Activated T-cell treated with anti-CD3 and anti-CD28 coated beads for 24 hours (primary cell): ENCODE data around the gene PSMB10.
"Not testable (repeated sequence)": the region's sequence is repeated elsewhere in the genome, so short reads cannot be mapped to it uniquely, and the experiment has no call there.

ENCODE experiments used
- DNase-seq: peaks from one replicate; pipeline ENCODE4 v3.0.0-alpha.2; 2020; ENCODE audit warnings: low read depth

PSMB10 gene

DNA sequence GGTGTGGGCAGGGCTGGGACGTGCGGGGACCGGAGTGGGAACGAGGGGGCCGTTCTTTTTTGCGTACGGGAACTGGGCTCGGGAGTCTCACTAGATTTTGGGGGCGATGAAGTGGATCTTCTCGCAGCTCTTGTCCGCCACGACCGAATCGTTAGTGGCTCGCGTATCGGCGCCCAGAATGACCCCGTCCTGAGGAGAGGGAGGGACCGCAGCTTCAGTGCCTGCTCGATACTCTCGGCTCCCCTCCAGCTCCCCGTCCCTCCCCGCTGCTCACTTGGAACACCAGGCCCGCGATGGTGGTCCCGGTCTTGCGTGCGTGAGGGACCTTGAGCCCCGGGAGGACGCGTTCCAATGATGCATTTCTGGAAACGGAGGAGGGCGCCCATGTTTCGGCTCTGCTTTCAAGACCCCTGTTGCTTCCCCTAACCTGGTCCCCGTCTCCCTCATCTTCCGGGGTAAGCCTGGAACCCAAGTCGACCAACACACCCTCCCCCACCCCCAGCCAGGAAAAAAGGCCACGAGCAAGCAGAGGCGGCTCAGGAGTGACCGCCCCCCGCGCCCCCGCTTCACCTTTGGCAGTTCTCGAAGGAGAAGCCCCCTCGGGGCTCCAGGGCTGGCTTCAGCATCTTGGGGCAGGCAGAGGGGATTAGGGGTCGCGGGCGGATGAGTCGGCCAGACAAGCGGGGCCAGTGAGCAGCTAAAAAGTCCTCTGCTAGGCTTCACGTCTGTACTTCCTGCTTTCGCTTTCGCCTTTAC, at the start of gene PSMB10:
Gene PSMB10, minus strand, starts transcription at position 727 of the 756 bp plus-strand sequence. Its CDS starts 101 bp downstream, at position 626.
- DNase-seq: peak; percentile 44

DNA sequence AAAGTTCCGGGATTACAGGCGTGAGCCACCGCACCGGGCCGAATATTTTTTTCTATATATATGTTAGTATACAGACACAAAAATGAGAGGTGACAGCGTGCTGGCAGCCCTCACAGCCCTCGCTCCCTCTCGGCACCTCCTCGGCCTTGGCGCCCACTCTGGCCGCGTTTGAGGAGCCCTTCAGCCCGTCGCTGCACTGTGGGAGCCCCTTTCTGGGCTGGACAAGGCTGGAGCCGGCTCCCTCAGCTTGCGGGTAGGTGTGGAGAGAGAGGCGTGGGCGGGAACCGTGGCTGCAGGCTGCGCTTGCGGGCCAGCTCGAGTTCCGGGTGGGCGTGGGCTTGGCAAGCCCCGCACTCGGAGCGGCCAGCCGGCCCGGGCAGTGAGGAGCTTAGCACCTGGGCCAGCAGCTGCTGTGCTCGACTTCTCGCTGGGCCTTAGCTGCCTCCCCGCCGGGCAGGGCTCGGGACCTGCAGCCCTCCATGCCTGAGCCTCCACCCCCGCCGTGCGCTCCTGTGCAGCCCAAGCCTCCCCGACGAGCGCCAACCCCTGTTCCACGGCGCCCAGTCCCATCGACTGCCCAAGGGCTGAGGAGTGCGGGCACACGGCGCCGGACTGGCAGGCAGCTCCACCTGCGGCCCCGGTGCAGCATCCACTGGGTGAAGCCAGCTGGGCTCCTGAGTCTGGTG, 45.5 kb upstream of the PSMB10 start:
- DNase-seq: no peak

DNA sequence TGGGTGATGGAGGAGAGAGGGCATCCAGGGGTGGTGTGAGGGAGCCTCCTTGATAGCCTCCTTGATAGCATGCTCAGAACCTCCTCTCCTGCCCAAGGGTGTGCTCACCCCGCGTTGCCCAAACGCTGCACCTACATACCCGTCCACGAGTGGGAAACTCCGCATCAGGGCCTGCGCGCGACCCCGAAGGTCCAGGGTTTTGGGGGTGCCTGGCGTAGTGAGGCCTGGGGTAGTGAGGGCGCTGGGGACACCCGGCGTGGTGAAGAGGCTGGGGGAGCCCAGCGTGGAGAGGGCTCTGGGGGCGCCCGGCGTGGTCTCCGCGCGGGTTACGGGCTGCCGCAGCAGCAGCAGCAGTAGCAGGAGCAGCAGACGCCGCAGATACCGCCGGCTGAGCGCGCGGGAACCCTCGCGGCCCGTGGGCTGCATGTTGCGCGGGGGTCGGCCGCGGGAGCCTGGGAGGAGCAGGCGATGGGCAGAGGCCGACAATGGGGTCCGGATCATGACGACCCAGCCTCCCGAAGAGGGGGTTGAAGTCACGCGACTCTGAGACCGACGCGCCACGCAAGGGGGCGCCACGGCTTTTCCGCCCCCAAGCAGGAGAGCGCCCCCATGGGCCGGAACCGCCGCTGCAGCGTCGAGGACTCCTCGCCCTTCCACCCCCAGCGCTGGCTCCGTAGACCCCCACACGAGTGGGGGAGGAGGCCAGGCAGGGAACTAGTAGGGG, 43.5 kb upstream of the PSMB10 start, which contains the start of gene DPEP3:
Gene DPEP3, minus strand, starts transcription at position 545 of the 724 bp plus-strand sequence. Its CDS starts 119 bp downstream, at position 426.
- DNase-seq: no peak

DNA sequence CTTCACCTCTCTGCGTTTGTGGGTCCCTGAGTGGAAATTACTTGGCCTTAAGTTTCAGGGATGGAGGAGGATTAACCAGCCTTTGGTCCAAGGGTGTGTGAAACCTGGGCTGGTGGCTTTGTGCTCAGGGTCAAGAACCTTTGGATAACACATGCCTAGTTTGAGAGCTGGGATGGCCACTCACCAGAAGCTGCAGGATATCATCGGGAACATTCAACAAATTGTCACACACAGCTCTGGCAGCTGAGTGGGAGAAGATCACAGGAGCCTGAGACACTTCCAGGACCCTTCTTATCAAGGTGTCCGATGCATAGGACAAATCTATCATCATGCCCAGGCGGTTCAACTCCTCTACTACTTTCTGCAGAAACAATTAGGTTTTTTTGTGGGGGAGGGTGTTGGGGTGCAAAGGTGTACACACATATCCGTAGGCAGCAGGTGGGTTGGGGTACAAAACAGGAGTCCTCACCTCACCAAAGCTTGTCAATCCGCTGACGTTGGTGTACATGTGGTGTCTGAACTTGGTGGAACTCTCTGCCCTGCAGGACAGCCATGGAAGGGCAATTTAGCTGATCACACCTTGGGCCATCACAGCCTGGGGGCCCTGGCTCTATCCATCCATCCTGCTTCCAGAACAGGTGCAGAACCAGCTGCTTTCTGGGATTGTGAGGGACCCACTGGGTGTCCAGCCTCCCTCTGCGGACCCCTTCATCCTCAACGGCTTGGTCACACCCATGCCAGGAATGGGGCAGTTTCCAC, 41.0 kb upstream of the PSMB10 start:
- no peak for DNase-seq

DNA sequence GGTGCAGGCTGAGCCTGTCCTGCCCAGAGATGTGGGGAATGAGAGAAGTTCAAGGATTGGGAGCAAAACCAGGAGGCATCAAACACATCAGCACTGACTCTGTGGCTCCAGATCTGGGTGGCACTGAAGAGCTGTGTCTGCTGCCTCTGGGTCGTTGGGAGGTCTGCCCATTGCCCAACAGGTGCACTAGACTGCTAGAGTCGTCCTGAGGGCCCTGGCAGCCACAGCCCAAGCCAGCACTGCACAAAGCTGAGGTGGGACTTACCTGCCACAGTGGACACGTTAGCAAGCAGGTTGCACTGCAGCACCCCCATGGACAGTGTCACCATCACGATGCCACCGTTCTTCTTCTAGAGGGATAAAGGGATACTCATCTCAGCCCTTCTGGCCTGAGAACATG, 40.4 kb upstream of the PSMB10 start:
- DNase-seq: no peak

DNA sequence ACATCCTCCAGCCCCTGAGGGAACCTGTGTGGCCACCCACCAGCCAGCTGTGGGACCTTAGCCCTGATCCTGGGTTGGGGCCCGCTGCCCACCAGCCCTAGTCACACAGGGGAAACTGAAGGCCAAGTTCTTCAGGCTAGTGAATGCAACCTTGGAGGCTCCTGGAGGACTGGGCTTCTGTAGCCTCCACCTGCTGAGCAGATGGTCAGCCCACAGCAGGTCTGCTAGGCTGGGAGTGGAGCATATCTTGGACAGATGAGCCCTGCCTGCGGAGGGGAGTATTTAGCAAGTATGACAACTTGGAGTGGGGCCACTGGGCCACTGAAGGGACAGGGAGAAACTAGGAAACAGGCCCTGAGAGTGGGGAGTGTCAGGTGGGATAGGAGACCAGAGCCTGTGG, 39.6 kb upstream of the PSMB10 start:
- DNase-seq: no peak

DNA sequence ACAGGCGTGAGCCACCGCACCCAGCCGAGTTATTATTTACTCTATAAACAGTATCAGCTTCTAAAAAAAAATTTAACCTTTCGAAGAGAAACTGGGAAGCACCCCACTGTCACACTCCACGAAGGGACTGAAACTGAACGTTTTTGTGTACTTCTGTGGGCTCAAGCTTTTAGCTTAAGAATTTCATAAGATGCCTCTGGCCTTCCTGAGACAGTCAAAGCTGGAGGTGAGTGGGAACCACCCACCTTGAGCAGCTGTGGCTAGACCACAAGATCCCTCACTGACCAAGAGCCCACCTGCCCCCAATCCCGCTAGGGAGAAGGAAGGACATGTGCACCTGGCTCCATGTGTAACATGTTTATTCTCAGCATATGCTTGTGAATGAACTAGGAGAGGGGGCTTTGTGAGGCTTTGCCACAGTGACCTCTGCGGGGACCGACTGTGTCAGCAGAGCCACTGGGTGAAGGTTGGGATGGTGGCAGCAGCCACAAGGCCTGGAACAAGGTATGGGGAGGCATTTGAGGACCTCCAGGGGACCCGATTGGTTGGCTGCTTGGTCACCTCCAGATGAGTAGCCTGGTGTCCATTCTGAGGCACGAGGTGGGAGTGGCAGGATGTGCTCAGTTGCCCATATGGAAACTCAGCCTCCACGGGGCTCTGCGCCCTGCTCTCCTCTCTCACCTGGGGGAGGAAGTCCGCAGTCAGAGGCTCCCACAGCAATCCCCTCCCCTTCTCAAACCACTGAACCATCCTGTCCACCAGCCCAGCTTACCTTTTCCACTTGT, 38.9 kb upstream of the PSMB10 start:
- DNase-seq: no peak

DNA sequence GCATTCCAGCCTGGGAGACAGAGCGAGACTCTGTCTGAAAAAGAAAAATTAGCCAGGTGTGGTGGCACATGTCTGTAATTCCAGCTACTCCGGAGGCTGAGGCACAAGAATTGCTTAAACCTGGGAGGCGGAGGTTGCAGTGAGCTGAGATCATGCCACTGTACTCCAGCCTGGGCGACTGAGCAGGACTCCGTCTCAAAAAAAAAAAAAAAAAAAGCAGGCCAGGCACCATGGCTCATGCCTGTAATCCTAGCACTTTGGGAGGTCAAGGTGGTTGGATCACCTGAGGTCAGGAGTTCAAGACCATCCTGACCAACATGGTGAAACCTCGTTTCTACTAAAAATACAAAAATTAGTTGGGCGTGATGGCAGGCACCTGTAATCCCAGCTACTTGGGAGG, 35.6 kb upstream of the PSMB10 start:
- not testable (repeated sequence) for DNase-seq

DNA sequence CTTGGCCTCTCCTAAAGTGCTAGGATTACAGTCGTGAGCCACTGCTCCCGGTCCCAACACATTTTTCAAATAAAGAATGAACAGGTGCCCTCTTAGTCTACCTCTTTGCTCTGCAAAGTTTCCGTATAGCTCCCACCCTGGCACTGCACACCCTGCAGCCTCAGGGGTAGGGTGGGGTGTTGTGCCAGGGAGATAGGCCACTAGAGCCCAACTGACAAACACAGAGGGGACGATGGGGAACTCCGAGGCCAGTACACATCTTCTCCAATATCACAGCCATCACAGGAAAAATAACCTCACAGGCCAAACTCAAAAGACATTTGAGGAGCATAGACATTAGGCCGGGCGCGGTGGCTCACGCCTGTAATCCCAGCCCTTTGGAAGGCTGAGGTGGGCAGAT, 34.5 kb upstream of the PSMB10 start:
- DNase-seq: no peak

DNA sequence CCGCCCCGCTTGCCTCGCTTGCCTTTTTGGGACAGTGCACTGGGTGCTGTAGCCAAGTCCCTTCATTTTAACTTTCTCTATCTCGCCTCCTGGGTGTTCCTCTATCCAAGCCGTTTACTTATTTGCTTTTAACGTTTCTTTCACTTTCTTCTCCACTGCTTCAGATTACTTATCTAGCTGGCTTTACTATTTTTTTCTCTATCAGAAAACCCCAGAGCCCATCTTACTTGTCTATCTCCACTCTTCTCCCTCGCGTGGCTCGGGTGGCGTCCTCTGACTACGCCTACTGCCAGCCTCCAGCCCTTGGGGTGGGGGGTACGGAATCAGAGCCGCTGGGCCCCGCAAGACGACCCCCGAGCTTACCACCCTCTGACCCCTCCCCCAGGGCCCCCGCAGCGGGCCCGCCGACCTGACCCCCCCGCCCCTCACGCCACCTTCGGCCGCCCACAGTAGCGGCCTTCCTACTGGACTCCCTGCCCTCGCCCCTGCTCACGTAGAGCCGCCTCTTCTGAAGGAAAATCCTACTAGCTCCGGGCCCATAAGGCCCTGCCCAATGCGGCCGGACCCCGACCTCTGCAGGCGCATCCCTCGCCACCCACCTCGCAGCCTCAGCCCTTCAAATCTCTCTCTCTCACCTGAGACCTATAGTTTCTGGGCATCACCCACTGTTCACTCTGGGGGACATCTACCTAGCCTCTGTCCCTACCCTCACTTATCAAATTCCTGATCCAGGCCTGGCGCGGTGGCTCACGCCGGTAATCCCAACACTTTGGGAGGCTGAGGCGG, 32.8 kb upstream of the PSMB10 start:
- no peak for DNase-seq

DNA sequence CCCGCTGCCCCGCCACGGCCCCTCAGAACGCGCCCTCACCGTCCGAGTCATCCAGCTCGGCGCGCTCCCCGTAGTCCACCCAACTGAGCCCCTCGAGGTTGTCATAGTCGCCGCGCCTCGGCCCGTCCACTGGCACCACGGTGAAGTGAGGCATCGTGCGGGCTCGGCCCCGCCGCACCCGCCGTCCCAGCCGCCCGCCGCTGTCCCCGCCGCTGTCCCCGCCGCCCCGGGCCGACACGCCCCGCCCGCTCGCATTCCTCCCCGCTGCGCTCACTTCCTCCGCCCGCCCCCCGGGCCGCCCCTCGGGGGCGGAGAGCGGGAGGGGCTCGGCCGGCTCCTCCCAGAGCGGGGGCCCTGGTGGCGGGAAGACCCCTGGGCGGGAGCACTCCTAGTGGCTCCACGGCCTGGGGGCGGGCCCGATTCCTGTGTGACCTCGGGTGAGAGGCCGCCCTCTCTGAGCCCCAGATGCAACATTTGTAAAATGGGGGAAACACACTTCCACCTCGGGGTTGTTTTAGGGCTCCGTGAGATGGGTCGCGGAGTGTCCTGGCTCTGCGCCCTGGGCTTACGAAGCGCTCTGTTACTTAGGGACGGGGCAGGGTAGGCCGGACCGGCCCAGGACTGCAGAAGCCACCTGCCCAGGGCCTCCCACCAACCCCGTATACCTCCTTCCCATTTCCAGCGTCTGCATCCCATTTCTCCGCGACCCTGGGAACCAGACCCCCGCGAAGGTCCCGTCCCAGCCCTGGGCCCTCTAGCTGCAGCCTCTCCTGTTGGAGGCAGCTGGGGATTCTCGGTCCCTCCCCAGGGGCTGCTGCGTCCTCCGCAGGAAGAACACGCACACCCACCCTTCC, 32.0 kb upstream of the PSMB10 start, which contains the start of gene SLC12A4:
Gene SLC12A4, minus strand, starts transcription at position 238 of the 854 bp plus-strand sequence. Its CDS starts 84 bp downstream, at position 154.
- peak; percentile 89 for DNase-seq

DNA sequence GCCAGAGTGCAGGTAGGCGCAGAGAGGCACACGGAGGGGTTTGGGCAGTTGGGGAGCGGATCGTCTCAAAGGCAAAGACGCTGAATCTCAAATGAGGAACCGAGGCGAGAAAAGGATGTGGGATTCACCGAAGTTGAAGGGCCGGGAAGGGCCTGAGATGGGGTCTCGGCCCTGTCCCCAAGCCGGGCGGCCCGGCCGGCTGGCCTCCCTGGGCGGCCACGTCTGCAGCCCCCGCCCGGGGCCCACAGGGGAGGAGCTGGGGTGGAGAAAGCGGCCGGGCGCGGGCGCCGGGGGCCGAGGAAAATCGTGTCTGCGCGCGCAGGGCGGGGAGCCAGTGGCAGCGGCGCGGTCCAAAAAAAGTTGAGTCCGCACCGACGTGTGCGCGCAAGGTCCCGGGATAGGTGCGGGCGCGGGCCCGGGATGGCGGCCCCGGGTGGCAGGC, 31.3 kb upstream of the PSMB10 start:
- no peak for DNase-seq

DNA sequence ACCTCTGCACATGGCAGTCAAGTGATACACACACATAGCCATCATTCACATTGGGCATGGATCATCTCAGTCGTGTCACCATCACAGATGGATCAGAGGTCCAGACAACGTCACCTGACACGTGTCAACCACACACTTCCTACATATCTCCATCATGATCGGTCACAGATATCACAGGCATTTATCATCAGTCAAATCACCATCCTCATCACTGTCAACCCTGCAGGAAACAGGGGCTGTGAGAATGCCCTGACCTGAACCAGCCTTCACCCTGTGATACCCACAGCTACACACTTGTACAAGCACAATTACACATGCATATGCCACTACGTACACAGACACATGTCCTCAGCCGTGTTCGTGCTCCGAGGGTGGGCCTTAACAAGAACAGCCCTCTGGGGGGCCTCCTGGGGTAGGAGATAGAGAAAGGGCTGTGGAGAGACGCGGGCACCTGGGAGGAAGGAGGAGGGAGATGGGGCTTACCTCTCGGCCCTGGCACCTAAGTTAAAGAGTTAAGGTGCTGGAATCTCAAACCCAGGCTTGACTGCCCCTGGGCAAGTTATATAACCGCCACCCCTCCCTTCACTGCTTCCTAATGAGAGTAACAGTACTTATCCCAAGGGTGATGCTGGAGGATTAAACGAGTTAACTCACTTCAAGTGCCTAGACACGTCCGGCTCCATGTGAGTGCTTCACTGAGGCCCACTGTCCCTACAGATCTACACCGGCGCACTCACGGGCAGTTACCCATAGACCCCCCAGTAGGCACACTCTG, 30.7 kb upstream of the PSMB10 start:
- peak; percentile 9 for DNase-seq

DNA sequence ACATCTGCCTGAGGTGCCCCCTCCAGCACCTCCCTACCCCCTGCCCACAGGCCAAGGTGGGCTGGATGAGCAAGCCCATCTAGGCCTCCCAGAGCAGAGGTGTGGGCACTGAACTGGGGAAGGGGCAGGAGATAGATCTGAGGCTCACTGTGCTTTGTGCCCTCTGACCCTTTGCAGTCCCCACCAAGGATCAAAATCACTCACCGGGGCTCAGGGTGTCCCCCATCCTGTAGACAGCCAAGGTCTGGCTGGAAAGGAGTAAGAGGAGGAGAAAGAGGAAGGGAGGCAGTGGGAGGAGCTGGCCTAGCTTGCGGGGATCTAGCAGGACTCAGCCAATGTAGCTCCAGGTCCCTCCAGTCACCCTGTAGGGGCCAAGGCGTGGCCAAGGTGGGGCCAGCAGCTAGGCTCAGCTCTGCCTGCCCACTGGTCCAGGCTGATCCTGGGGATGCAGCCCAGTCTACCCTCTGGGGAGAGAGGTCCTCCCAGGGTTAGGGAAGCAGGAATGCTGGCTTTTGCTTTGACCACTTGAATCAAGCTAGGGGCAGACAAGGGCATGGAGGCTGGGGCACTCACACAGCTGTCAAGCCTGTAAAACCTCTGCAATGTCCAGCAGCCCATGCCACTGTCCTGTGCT, 30.0 kb upstream of the PSMB10 start:
- no peak for DNase-seq

DNA sequence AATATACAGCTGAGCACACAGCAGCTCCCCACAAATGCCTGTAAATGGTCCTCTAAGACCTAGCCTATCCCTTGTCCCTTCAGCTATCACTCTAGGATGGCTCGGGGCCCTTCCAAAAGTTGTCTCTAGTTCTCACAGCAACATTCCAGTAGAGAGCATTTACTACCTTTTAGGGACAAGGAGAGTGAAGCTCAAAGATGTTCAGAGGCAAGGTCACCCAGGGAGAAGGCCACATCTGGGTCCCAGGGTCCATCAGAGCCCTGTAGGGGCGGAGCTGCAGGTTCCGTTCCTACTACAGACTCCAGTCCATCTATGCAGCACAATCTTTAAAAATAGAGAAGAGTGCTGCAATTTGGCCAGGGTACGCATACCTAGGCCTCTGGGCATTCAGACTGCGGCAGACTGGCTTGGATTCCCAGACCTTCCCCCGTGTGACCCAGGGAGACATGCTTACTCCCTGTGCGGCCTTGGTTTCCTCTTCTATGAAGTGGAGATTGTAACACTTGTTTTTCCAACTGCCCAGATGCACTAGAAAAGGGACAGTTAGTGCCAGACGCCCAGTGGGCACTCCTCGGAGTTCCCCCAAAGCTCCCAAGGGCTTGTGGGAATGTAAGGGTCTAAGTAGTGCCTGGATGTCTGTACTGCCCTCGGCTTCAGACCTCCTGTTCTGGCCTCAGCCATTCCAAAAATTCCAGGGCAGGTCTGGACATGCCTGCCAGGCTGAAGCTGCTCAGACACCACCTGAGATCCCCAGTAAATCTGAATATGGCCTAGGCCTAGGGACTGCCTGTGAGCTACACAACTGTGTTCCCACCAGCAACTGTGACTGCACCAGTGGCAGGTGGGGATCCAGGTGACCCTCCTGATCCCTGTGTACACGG, 29.3 kb upstream of the PSMB10 start:
- no peak for DNase-seq

DNA sequence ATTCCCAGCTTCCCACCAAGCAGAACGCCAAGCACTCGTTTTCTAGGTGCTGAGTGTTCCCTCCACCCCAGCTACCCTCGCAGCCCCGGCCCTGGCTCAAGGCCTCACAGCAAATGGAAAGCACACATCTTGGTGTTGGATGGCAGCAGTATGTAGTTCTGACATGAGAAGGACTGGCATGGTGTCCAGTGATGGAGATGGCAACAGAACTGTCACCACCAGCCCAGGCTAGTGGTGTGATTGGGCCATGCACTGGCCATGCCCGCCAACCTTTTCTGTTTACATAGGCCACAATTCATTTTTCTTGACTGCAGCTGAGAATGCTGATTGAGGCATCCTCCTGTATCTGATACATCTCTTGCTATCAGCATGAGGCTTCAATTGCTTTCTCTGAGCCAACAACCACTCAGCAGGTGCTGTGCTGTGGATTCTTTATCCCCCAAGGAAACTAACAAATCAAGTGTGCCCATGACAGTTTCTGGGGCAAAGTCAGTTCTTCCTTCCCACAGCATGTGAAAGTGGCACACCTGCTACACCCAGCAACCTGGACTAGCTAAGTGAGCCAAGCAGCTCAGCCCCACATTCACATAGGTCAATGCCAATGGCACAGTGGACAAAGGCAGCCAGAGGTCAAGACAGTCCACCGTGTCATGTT, 28.0 kb upstream of the PSMB10 start:
- no peak for DNase-seq
